Kidney (tissue), 14 donors: ENCODE results near the gene CCDC116. TPM values are rescaled to one million over a fixed set of nuclear protein-coding genes. Genes with fewer than 3 reads are reported as not detected.
A peak's percentile ranks its signal among the peaks of the same experiment; 100 is the strongest.

Source experiments
- DNase-seq, 5 donors: peaks; one replicate each; pipeline ENCODE4 v3.0.0-alpha.2; 2013 to 2020
- FAIRE-seq: peaks from 2 replicates; lab custom pipeline; 2012; peaks lifted over from hg19 to GRCh38; lab: Jason Lieb, UNC
- H3K27ac ChIP-seq, 2 donors: one replicate each; pipeline ENCODE4 v1.7.0; 2013; ENCODE audit warnings: low read depth in 2 of 2, low read length in 2 of 2, inconsistent platforms in 1 of 2
- H3K27me3 ChIP-seq: one replicate; pipeline ENCODE4 v1.7.1; 2013; ENCODE audit warnings: low read length, inconsistent platforms; ENCODE audit not compliant: control insufficient read depth, insufficient read depth
- H3K36me3 ChIP-seq, 3 donors: one replicate each; pipeline versions ENCODE4 v1.7.0 to v1.7.1; 2013; ENCODE audit warnings: low read length in 3 of 3, control low read depth in 1 of 3, inconsistent platforms in 1 of 3; ENCODE audit not compliant: insufficient read depth in 3 of 3, control insufficient read depth in 2 of 3
- H3K4me1 ChIP-seq, 3 donors: one replicate each; pipeline versions ENCODE4 v1.7.0 to v1.7.1; 2013; ENCODE audit warnings: low read length in 3 of 3, inconsistent platforms in 1 of 3, low read depth in 1 of 3; ENCODE audit not compliant: control insufficient read depth in 2 of 3, insufficient read depth in 2 of 3
- H3K4me3 ChIP-seq, 3 donors: one replicate each; pipeline versions ENCODE4 v1.7.0 to v1.8.1; 2013; ENCODE audit warnings: low read length in 3 of 3, control low read depth in 1 of 3, inconsistent platforms in 1 of 3
- H3K9ac ChIP-seq, 3 donors: one replicate each; pipeline versions ENCODE4 v1.7.0 to v1.7.1; 2013; ENCODE audit warnings: low read length in 3 of 3, control low read depth in 1 of 3, inconsistent platforms in 1 of 3
- H3K9me3 ChIP-seq, 3 donors: one replicate each; pipeline versions ENCODE4 v1.7.0 to v1.7.1; 2013; ENCODE audit warnings: low read length in 3 of 3, control low read depth in 1 of 3, inconsistent platforms in 1 of 3; ENCODE audit not compliant: control insufficient read depth in 2 of 3, insufficient read depth in 1 of 3
- intact Hi-C: fragments of 100-400 bp; cut with DNase I; formaldehyde crosslinking; loops from one replicate; pipeline ENCODE4 v1.11.1; 2022
- polyA plus RNA-seq: library from polyadenylated mRNA; stranded (reverse); fragments of 350-450 nt; fragmentation: Illumina TruSeq; extraction: RNeasy Lipid Tissue Mini Kit (QIAGEN cat#74804); gene quantifications from one replicate; pipeline ENCODE4 v1.2.3, GENCODE V29; 2014; ENCODE audit warnings: low read depth, low replicate concordance; ENCODE audit not compliant: insufficient read depth
- total RNA-seq: library from RNA; stranded (reverse); fragmentation: NEBNext Ultra II Directional; extraction: Animal tissue kit (Norgen Biotek cat#: 25700); gene quantifications from one replicate; pipeline ENCODE4 v1.2.1, GENCODE V29; 2021
- TF ChIP-seq, protein P1 (sequence below): IDR thresholded peaks from 3 replicates; pipeline ENCODE4 v1.5.1; 2012; ENCODE audit warnings: mild to moderate bottlenecking, moderate library complexity, borderline replicate concordance; ENCODE audit not compliant: insufficient read depth; ENCODE audit errors: extremely low read depth
- donor health status: control.
- donor health status: control.
- donor health status: control.
- donor health status: control.
- donor health status: control.
- donor health status: DM: yes; HTN: yes; CAD: no.
- donor health status: Normal renal cell carcinoma (clear cell type).

Gene CCDC116
- total and polyA plus RNA-seq, 2 donors from 2014 or later: 0.22 TPM

DNA sequence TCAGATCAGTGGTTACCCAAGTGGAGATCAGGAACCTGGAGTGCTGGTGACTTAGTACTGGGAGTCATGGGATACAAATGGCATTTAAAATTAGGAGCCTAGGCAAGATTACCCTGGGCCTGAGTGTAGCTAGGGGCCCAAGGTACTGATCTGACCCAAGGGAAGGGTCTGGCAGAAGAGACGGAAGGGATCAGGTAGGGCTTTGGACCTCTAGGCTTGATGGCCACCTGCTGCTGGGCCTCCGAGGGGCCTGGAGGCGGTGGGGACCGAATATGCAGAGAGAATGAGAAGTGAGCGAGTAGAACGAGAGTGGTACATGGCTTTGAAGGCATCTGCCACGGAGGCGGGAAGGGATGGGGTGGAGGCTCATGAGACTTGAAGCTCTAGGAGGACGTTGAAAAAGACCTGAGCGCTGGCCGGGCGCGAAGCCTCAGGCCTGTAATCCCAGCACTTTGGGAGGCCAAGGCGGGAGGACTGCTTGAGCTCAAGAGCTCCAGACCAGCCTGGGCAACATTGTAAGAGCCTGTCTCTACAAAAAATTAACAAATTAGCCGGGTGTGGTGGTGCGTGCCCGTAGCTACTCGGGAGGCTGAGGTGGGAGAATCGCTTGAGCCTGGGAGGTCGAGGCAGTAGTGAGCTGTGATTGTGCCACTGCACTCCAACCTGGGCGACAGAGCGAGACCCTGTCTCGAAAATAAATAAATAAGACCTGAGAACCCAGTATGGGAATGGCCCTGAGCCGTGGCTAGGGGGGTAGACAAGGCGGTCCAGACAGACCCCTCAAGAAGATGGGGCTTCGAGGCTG, 32.7 kb downstream of the CCDC116 start:
- intact Hi-C loops: no loop called here
- Histone ChIP-seq H3K4me3 (peak overlapping the region; percentile 69 to 93 (median 77)), H3K9ac (peak overlapping the region in 1 of 3 donors; percentile 43), H3K27ac (peak overlapping the region; percentile 69 to 97), H3K27me3 (no peaks in the 10 kb centered on the region), H3K9me3 (no peaks in the 10 kb centered on the region), H3K4me1 (peaks cover 0 to 2% (median 0%) of the 10 kb centered on the region in 3 donors), H3K36me3 (no peaks in the 10 kb centered on the region)
- DNase-seq (no peak), FAIRE-seq (no peak)
- TF ChIP-seq, protein P1, sequence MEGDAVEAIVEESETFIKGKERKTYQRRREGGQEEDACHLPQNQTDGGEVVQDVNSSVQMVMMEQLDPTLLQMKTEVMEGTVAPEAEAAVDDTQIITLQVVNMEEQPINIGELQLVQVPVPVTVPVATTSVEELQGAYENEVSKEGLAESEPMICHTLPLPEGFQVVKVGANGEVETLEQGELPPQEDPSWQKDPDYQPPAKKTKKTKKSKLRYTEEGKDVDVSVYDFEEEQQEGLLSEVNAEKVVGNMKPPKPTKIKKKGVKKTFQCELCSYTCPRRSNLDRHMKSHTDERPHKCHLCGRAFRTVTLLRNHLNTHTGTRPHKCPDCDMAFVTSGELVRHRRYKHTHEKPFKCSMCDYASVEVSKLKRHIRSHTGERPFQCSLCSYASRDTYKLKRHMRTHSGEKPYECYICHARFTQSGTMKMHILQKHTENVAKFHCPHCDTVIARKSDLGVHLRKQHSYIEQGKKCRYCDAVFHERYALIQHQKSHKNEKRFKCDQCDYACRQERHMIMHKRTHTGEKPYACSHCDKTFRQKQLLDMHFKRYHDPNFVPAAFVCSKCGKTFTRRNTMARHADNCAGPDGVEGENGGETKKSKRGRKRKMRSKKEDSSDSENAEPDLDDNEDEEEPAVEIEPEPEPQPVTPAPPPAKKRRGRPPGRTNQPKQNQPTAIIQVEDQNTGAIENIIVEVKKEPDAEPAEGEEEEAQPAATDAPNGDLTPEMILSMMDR: no peak

- H3K4me1 ChIP-seq: peaks cover 0 to 2% (median 0%) of the 10 kb centered on the region in 3 donors
- H3K27ac ChIP-seq: no peak overlapping the region
- no peak overlapping the region for H3K9ac ChIP-seq
- H3K27me3 ChIP-seq: no peaks in the 10 kb centered on the region
- peaks cover 0 to 10% (median 7%) of the 10 kb centered on the region in 3 donors for H3K36me3 ChIP-seq
- H3K4me3 ChIP-seq: peak overlapping the region in 2 of 3 donors; percentile 69 to 77
- TF ChIP-seq, protein P1: no peak
- intact Hi-C loops: no loop called here
- FAIRE-seq (no peak), DNase-seq (no peak)
- no peaks in the 10 kb centered on the region for H3K9me3 ChIP-seq
Measured at GRCh38 chr22:21666786-21667185, 34.2 kb downstream of the CCDC116 start.

GRCh38 chr22:21669026-21669425, 36.5 kb downstream of the CCDC116 start:
- H3K27me3 ChIP-seq: no peaks in the 10 kb centered on the region
- DNase-seq (peak in 2 of 5 donors; percentile 39 to 61), FAIRE-seq (no peak)
- no peak overlapping the region for H3K9ac ChIP-seq
- no peak overlapping the region for H3K27ac ChIP-seq
- no peaks in the 10 kb centered on the region for H3K9me3 ChIP-seq
- H3K4me3 ChIP-seq: no peak overlapping the region
- intact Hi-C loops: no loop called here
- H3K36me3 ChIP-seq: peaks cover 5 to 26% (median 21%) of the 10 kb centered on the region in 3 donors
- TF ChIP-seq, protein P1: no peak
- peaks cover 0 to 2% (median 0%) of the 10 kb centered on the region in 3 donors for H3K4me1 ChIP-seq
